ENCODE data around the gene DHRS2. TPM values are rescaled to one million over a fixed set of nuclear protein-coding genes. Genes with fewer than 3 reads are reported as not detected.
"Not testable (repeated sequence)": the region's sequence is repeated elsewhere in the genome, so short reads cannot be mapped to it uniquely, and the experiment has no call there.

The DHRS2 gene
- total RNA-seq, 2 donors from 2014 or later = 0.56 to 2.1 TPM

- H3K36me3 ChIP-seq = no peaks in the 10 kb centered on the region
- no peak for DNase-seq
- H3K4me1 ChIP-seq = no peaks in the 10 kb centered on the region
- H3K9ac ChIP-seq (ENCODE audit: low read depth in 2 of 2, low read length in 2 of 2) = no peak overlapping the region
- no peaks in the 10 kb centered on the region for H3K9me3 ChIP-seq
- H3K4me3 ChIP-seq = no peak overlapping the region
- no peaks in the 10 kb centered on the region for H3K27me3 ChIP-seq
- intact Hi-C loops (cut with DNase I) = no loop called here
- no peak overlapping the region for H3K27ac ChIP-seq
- TF ChIP-seq CTCF (IDR thresholded peaks at IDR 0.05) = no peak
Measured at GRCh38 chr14:23672200-23672599, 36.0 kb downstream of the DHRS2 start.

- Histone ChIP-seq H3K27me3 (no peaks in the 10 kb centered on the region), H3K9ac (ENCODE audit: low read depth in 2 of 2, low read length in 2 of 2) (no peak overlapping the region), H3K27ac (no peak overlapping the region), H3K9me3 (no peaks in the 10 kb centered on the region), H3K36me3 (no peaks in the 10 kb centered on the region), H3K4me1 (no peaks in the 10 kb centered on the region), H3K4me3 (no peak overlapping the region)
- intact Hi-C loops (cut with DNase I) = no loop called here
- DNase-seq = no peak
- TF ChIP-seq CTCF (IDR thresholded peaks at IDR 0.05) = no peak
Measured at GRCh38 chr14:23675337-23675736, 39.2 kb downstream of the DHRS2 start.

GRCh38 chr14:23675906-23676305 is 39.7 kb downstream of the DHRS2 start:
- Histone ChIP-seq H3K4me3 (no peak overlapping the region), H3K9ac (ENCODE audit: low read depth in 2 of 2, low read length in 2 of 2) (no peak overlapping the region), H3K27ac (no peak overlapping the region), H3K27me3 (no peaks in the 10 kb centered on the region), H3K4me1 (no peaks in the 10 kb centered on the region), H3K9me3 (no peaks in the 10 kb centered on the region), H3K36me3 (no peaks in the 10 kb centered on the region)
- intact Hi-C loops (cut with DNase I) = no loop called here
- TF ChIP-seq CTCF (IDR thresholded peaks at IDR 0.05) = no peak
- DNase-seq = no peak

GRCh38 chr14:23681337-23681736 is 45.2 kb downstream of the DHRS2 start:
- H3K27ac ChIP-seq = no peak overlapping the region
- no peaks in the 10 kb centered on the region for H3K36me3 ChIP-seq
- H3K27me3 ChIP-seq = no peaks in the 10 kb centered on the region
- TF ChIP-seq CTCF (IDR thresholded peaks at IDR 0.05) = no peak
- H3K9ac ChIP-seq (ENCODE audit: low read depth in 2 of 2, low read length in 2 of 2) = no peak overlapping the region
- DNase-seq = no peak
- H3K9me3 ChIP-seq = no peaks in the 10 kb centered on the region
- H3K4me3 ChIP-seq = no peak overlapping the region
- no peaks in the 10 kb centered on the region for H3K4me1 ChIP-seq
- intact Hi-C loops (cut with DNase I) = no loop called here

- H3K36me3 ChIP-seq; H3K9ac ChIP-seq (ENCODE audit: low read depth in 2 of 2, low read length in 2 of 2); intact Hi-C loops (cut with DNase I); DNase-seq; H3K4me3 ChIP-seq; H3K27ac ChIP-seq; H3K4me1 ChIP-seq; H3K27me3 ChIP-seq; H3K9me3 ChIP-seq: not testable (repeated sequence)
Measured at GRCh38 chr14:23689709-23690514, 53.7 kb downstream of the DHRS2 start.

GRCh38 chr14:23692416-23692815 is 56.3 kb downstream of the DHRS2 start:
- Histone ChIP-seq H3K36me3 (no peaks in the 10 kb centered on the region), H3K9ac (ENCODE audit: low read depth in 2 of 2, low read length in 2 of 2) (no peak overlapping the region), H3K4me3 (no peak overlapping the region), H3K27ac (no peak overlapping the region), H3K9me3 (no peaks in the 10 kb centered on the region), H3K4me1 (no peaks in the 10 kb centered on the region), H3K27me3 (no peaks in the 10 kb centered on the region)
- DNase-seq = no peak
- intact Hi-C loops (cut with DNase I) = no loop called here
- TF ChIP-seq CTCF (IDR thresholded peaks at IDR 0.05) = no peak

Data from colonic mucosa (tissue), 4 donors.